Colon (tissue), 2 donors: ENCODE measurements around the gene PHACTR1.

Experiments
- FAIRE-seq: peaks from 2 replicates; lab custom pipeline; 2012; peaks lifted over from hg19 to GRCh38; lab: Jason Lieb, UNC
- donor health status: control.
- donor health status: control.

The PHACTR1 gene

DNA sequence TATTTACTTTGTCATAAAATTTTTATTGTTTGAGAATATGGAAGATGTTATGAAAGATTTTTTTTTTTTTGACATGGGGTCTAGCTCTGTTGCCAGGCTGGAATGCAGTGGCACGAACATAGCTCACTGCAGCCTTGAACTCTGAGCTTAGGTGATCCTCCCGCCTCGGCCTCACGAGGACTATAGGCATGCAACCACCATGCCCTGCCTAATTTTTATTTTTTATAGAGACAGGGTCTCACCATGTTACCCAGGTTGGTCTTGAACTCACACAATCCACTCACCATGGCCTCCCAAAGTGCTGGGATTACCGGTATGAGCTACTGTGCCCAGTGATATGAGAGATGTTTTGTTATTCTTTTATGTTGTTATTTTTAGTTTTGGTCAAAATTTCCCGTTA is 316.0 kb downstream of the PHACTR1 start:
- no peak for FAIRE-seq

DNA sequence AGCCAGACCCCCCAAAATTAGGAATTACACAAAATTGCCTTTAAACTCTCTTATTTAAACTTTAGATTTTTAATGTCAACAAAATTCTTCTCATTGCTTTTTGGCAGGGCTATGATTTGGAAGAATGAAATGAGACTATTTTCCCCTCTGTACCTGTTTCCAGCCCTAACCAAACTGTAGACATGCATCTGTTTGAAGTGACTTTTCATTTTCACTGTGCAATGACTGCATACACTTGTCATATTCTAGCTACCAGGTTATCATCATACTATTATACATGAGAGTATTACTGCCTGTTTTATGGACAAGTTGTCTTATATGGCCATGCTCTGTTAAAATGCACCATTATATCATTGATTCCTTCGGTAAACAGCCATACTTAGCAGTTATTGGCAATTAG is 316.6 kb downstream of the PHACTR1 start:
- no peak for FAIRE-seq

DNA sequence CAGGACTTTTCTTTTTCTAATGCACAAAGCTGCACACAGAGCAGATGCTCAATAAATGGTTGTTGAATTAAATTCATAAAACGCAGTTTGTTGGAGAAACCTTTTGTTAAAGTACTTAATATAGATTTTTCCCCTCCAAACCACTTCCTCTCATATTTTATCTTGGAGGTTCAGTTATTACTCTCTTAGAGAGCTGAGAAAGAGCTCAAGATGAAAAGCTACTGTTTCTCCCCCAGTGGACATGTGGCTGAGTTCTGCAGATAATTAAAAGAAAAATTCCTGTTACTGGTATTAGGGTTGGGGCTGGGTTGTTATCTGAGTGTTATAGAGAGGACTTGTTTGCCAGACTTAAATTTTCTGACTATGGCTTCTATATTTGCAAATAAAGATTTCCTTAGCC is 317.7 kb downstream of the PHACTR1 start:
- no peak for FAIRE-seq

DNA sequence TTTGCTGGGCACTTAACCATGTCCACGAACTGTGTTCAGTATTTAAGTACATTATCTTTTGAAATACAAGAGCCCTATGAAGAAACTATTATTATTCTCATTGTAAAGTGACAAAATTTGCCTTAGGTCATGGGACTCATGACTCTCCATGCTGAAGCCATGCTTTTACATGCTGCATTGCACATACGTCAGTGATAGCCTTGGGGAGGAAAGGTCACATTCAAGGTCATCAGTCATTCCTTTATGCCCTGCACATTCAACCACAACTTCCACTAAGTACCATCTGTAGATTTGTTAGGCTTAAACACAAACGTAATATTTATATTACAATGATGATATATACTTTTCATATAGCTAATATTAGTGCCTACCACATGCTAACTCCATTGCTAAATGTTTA is 319.0 kb downstream of the PHACTR1 start:
- no peak for FAIRE-seq

DNA sequence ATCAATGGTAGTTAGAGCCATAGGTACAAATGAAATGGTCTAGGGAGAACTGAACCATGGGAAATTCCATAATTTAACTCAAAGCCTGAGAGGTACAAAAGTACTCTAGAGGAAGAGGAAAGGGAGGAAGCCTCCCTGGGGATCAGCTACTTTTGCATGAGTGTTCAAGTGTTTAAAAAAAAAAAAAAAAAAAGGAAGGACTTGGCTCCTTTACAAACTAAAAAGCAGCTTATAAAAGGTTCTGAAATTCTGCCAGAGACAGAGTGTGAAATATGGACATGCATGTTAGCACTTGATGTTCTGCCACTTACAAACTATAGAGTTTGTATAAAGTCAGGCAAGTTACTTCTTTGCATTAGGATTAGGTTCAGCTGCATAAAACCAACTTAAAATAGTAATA is 321.7 kb downstream of the PHACTR1 start:
- FAIRE-seq: no peak

DNA sequence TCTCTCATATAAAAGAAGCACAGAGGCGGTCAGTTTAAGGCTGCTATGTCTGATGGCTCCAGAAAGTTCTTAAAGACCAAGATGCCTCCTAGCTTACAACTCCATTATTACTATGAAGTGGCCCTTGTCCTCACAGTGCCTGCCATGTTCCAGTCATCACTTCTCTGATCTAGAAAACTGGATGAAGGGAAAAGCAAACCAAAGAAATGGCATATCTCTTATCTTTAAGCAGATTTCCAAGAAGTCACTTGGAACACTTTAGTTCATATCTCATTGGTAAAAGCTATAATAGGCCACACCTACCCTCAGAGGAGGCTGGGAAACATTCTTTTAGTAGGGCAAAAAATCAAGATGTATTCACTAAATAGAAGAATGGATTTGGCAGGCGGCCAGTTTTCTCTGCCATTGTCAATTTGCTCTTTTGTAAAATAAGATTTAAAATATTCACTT is 322.2 kb downstream of the PHACTR1 start:
- no peak for FAIRE-seq

DNA sequence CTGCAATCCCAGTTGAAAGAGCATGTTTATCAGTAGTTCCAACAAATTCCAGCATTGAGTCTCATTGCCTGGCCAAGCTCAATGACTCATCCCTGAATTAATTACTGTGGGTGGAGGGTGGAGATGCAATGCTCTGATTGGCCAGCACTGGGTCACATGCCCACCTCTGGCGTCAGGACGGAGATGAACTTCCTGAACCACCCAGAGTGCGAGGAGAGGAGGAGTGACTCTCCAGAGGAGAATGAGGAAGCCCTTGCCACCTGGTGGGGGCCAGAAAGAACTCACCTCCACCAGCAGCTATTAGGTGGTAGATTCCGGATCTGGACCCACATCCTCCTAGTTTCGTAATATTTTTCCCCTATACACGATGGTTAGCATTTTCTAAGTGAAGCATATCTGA is 327.8 kb downstream of the PHACTR1 start:
- no peak for FAIRE-seq

DNA sequence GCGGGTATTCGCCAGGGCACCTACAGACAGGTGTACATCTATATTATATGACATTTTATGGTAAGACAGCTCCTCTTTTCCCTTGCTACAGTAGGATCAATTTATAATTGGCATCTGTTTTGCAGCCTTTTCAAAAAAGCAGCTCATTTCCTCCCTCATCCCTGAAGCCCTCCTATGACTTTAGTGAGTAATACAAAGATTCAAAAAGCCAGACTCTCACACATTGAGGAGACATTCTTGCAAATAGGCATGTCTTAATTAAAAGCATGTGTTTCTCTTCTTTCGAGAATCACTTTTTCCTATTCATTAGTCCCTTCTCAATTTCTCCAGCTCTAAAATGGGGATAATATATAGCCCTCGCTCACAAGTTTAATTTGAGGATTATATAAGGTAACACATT is 328.3 kb downstream of the PHACTR1 start:
- FAIRE-seq: no peak

DNA sequence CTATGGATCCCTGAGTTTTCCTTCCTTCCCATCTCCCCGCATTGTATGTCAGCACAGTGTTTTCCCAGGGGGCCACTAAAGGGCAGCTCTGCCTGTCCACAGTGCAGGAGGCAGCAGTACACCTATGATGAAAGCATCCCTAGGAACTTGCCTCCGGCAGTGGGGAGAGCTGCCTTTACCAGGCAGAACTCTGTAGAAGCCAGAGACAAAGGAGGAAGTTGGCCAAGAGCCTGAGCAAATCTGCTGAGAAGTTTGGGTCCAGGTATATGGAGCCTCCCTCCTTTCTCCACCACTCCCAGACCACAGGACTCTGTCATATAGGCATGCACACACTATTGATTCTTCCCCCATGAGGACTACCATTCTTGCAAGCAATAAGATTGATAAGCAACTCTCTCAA is 329.1 kb downstream of the PHACTR1 start:
- FAIRE-seq: no peak

DNA sequence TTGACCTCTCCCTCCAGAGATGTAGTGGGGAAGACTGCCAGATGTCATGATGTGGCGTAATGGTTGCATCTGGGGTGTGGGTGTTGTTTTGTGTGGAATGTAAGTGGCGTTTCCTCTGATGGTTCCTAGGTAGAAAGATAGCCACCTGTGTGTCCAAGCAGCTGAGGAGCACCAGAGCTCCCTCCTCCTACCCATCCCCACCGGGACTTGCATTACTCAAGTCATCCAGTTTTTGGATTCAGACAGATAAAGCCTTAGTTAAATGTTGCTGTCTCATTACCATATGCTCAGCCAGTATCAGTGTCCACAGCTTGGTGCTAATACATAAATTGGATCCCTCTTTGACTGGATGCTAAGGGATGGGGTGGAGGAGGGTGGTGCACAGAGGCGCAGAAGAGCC is 329.5 kb downstream of the PHACTR1 start:
- FAIRE-seq: no peak

DNA sequence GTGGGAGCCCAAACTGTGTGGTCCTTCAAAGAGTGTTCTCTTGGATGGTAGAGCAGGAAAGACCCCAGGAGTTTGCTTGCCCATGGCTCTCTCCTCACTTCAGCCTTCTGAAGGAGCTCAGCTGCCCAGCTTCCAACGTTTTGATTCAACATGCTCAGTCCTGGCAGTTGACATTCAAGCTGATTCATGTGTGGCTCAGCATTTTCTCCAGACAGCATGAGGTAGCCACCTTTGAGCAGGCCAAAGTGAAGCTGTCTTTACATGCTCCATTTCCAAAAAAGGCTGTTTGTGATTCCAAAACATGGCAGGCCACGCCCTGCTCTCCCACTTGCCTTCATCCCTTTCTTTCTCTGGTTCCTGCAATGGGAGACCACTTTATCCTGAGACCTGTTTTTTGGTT is 331.5 kb downstream of the PHACTR1 start:
- no peak for FAIRE-seq

DNA sequence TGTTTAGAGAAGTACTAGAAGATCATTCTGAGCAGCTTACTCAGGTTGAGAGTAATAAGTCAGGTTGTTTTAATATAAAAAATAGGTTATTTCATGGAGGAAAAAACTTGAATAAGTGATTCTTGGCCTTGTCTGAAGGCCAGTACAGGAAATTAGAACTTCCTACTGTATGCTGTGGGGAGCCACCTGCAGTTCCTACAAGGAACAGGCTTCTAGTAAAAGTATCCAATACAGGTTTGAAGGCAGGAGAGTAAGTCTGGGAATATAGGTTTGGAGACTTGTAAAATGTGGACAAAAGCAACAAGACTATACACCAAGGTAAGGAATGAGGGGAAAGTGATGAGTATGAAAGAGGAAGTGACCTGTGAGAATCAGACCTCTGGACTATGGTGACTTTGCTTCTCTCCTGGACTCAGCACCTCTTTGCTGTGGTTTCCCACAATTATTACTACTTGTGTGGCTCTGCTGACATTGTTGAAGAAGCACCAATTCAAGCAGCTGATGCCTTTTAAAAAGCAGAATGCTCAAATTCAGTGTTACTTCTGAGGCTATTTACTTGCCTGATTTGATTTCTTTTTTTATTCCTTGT is 333.2 kb downstream of the PHACTR1 start:
- no peak for FAIRE-seq

DNA sequence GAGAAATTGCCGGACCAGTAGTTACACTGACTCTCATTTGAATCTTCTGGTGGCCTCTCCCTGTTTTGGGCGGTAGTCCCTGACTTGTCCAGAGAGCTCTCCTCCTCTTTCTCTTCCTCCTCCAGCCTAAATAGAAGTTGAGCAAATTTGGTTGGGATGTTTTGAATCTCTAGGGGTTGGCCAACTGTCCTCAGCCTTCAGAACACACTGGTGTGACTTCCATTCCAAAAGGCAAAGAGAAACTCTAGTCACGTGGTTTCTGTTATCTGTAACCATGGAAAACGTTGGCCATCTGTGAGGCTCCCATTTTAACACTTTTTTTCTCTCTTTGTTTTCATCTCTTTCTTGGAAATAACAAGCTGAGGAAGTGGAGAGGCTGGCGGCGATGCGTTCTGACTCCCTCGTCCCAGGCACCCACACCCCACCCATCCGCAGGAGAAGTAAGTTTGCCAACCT is 336.5 kb downstream of the PHACTR1 start:
- FAIRE-seq: no peak

DNA sequence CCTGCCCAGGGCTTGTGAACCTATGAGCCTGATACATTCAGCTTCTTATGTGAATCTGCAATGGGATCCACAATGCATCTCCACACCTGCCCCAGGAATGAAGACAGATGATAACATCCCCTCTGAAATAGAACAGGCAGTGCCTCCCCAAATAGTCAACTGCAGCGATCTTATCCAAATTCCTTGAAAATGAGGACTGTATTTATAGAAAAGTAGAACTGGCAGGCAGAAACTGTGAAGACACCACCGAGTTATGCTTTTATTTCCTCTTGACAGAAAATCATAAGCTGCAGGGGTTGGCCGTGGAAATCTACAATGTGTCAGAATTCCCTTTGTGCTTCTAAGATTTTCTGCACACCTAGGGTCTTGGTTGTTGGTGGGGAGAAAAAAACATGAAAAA is 341.5 kb downstream of the PHACTR1 start:
- no peak for FAIRE-seq

DNA sequence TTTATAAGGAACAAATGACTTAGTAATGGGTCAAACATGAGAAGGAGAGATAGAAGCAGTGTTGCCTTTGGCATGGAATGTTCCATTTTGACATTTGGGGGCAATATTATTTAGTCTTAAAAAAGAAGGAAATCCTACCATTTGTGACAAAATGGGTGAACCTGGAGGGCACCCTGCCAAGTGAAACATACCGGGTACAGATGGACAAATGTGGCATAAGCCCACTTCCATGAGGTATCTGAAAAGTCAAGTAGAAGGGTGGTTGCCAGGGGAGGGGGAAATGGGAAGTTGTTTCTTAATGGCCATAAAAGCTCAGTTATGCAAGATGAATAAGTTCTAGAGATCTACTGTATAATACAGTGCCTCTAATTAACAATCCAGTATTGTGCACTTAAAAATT is 342.5 kb downstream of the PHACTR1 start:
- FAIRE-seq: no peak

DNA sequence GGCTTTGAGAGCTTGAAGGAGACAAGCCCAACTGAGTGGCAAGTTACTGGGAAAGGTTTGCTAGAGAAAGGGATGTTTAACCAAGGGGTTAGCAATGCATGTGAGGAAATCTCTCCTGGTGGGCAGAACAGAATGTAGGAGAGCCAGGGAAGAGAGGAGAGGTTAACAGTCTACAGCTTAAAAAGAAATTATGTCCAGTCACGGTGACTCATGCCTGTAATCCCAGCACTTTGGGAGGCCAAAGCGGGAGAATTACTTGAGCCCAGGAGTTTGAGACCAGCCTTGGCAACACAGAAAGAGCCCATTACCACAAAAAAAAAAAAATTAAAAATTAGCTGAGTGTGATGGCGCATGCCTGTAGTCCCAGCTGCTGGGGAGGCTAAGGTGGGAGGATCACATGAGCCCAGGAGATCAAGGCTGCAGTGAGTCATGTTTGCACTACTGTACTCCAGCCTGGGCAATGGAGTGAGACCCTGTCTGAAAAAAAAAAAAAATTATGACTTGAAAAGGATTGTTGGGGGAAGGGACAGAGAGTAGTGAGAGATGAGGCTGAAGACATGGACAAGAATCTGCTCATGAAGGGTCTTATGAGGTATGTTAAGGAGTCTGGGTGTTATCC is 346.8 kb downstream of the PHACTR1 start:
- no peak for FAIRE-seq

DNA sequence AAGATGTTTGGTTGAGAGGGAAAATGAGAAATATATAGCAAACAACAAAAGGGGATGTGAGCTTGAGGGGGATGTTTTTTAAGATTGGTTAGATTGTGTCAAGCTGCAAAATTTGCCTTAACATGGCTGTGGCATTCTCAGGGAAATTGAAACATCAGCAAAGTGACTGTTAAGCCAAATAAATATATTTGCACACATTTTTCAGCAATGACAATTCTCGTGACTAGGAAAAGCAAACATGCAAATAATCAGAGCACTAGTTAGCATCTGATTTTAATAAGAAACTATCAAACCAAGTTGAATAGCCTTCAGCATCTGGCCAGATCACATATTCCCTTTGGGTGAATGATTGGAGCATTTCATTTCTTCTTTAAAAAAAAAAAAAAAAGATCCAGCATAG is 349.0 kb downstream of the PHACTR1 start:
- FAIRE-seq: no peak

DNA sequence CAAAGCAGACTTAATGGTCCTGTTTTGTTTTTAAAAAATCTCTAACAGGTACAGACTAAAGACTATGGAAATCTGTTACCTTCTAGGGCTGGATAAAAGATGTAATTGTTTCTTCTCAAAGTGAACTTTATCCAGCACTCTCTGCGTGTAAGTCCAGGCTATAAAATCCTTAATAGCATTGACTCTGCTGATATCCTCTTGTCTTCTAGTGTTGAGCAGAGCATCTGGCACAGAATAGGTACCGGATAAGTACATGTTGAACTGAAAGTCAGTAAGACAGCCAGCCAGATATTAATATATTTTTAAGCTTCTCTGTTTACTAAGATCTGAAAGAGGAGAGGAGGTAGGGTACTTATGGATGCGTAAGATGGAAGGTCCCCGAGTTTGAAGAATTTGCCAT is 349.5 kb downstream of the PHACTR1 start:
- FAIRE-seq: no peak

DNA sequence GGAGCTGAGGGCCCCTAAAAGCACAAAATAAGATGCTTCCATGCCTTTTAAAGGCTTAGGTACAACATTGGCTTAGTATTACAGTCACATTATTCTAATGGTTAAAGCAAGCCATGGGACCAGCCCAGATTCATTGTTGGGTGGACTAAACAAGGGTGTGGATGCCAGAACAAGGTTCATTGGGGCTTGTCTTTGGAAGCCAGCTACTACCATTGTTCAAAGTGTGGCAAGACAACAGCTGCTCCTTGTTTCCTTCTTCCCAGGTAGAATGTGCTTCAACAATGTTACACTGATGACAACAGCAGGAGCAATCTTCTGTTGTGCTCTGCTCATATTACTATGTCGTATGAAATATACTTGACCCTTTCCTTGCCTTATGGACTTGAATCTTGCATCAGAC is 350.3 kb downstream of the PHACTR1 start:
- no peak for FAIRE-seq

DNA sequence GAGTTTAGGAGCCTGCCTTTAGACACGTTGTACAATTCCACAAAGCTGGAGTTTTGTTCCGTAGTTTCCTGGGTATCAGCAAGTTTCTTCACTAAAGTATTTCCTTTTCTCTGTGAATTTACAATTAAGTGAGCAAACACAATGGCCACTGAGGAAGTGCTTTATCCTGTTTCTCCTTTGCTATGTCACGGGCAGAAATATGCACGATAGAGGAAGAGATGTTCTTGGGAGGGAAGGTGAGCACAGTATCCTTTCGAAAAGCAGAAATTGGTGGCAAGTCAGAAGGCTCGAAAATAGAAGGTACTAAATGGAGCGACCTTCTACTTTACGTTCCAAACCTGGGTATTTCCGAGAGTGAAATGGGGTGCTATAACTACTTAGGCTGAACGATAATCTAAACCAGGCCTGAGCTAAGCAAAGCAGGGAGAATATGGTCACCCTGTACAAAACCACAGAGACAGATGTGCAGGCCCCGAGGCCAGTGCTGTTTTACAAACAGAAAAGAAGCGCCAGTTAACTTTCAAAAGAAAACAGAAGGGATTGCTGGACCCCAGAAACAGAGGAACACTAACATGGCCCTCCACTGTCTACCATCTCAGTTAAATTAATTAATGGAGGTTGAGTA is 352.1 kb downstream of the PHACTR1 start:
- FAIRE-seq: no peak

DNA sequence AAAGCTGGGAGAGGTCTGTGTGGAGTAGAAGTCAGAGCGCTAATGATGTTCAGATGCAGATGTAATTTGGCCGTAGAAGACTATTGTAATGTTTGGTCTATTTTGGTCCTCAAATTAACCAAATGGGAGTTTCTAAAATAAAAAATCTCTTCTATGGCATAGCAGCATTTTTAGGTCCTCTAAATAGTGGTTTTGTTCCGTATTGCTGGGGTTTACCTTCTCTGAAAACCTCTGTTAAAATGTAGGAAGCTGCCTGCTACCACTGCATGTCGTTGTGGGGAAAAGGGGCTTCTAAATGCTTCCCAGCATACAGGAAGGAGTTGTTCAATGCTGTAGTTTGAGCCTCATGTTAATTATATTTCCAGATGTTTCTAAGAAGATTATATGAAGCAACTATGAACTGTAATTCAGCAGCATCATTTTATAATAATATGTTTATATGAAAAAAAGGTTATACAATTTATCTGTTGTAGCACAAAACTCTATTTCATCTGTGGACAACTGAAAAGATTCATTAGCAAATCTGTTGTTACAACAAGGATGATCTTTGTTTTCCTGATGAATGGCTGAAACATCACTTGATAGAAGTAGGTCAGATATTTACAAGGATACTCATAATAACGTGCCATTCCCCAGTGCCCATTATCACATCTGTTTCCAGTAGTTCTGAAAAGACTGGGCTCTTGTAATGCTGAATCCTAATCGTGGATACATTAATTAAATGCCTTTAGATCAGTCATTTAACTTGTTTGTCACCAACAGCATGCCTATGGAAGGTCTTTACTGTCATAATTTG is 355.2 kb downstream of the PHACTR1 start:
- FAIRE-seq: no peak

DNA sequence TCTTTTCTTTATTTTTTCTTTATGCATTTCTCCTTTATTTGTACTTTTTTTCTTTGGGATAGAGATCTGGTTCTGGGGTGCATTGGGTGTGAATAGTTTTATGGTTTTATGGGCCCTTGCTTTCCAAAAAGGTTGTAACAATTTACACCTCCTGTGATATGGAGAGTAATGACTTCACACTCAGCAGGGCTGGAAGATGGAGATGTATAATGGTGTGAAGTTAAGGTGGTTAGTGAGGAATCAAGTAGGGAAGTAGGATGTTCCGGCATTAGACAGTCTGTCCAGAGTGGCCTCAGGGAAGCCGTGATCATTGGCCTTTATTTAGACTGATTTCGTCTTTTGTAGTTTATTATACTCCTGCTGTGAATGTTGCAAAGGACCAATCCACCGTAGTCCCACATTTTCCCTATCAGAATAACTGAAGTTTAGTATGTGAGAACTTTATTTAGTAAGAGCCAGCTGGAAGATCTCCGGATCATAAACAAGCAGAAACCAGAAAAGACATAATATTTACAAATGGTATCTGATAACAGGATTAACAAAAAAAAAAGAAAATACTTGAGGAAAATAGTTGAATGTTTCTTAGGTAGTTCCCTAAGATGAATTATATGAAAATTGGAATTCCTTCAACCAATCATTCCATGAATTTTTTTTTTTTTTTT is 356.2 kb downstream of the PHACTR1 start:
- FAIRE-seq: no peak
